OCI-LY3 (cell line): ENCODE measurements around the gene FALEC.
"Not testable (repeated sequence)": the region's sequence is repeated elsewhere in the genome, so short reads cannot be mapped to it uniquely, and the experiment has no call there.

ENCODE experiments used
- EZH2phosphoT487 ChIP-seq: fragments of 200-600 bp; shearing (Covaris generic); IDR thresholded peaks from 2 replicates; pipeline ENCODE4 v1.6.1; 2018; ENCODE audit warnings: antibody characterized with exemption, mixed run types, low read depth
- TF ChIP-seq, protein P1 (sequence below): fragments of 200-600, 300-600 bp; sonication (generic); IDR thresholded peaks from 2 replicates; pipeline ENCODE4 v1.5.1; 2014; ENCODE audit warnings: antibody characterized with exemption, low read length, low read depth

DNA sequence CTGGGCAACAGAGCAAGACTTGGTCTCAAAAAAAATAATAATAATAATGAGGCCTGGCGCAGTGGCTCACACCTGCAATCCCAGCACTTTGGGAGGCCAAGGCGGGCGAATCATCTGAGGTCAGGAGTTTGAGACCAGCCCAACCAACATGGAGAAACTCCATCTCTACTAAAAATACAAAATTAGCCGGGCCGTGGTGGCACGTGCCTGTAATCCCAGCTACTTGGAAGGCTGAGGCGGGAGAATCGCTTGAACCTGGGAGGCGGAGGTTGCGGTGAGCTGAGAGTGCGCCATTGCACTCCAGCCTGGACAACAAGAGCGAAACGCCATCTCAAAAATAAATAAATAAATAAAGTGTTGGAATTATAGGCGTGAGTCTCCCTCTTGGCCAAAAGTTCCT lies 66.4 kb downstream of the FALEC start:
- TF ChIP-seq, protein P1, sequence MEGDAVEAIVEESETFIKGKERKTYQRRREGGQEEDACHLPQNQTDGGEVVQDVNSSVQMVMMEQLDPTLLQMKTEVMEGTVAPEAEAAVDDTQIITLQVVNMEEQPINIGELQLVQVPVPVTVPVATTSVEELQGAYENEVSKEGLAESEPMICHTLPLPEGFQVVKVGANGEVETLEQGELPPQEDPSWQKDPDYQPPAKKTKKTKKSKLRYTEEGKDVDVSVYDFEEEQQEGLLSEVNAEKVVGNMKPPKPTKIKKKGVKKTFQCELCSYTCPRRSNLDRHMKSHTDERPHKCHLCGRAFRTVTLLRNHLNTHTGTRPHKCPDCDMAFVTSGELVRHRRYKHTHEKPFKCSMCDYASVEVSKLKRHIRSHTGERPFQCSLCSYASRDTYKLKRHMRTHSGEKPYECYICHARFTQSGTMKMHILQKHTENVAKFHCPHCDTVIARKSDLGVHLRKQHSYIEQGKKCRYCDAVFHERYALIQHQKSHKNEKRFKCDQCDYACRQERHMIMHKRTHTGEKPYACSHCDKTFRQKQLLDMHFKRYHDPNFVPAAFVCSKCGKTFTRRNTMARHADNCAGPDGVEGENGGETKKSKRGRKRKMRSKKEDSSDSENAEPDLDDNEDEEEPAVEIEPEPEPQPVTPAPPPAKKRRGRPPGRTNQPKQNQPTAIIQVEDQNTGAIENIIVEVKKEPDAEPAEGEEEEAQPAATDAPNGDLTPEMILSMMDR, result not testable (repeated sequence)
- TF ChIP-seq EZH2phosphoT487, result not testable (repeated sequence)
